WTC11 (cell line): ENCODE results near the gene RPL18. TPM values are rescaled to one million over a fixed set of nuclear protein-coding genes. Genes with fewer than 3 reads are reported as not detected.

Experiments
- ATAC-seq: fragments of 200-7000 bp; cut with Tn5 transposase; 2 replicates; pipeline ENCODE4 v1.10.0; 2021; ENCODE audit warnings: mild to moderate bottlenecking, moderate library complexity
- CTCF ChIA-PET: fragments of 300-600 bp; sonication (Branson Sonifier 250); formaldehyde crosslinking; loops from one replicate; lab custom pipeline; 2021; ENCODE audit warnings: antibody characterized with exemption; lab: Charles Lee
- POLR2A ChIA-PET: fragments of 350-600 bp; sonication (Branson Sonifier 250); formaldehyde crosslinking; loops from one replicate; lab custom pipeline; 2021; ENCODE audit warnings: antibody characterized with exemption; lab: Charles Lee
- DNase-seq: peaks from one replicate; pipeline ENCODE4 v3.0.0; 2021; ENCODE audit warnings: low spot score
- H3K27ac Mint-ChIP-seq: 2 replicates; pipeline ENCODE4 v1.8.0; 2021; ENCODE audit warnings: mixed read lengths
- H3K27me3 Mint-ChIP-seq: 2 replicates; pipeline ENCODE4 v1.8.0; 2021; ENCODE audit warnings: low read depth, mild to moderate bottlenecking, moderate library complexity, mixed read lengths
- H3K36me3 Mint-ChIP-seq: 2 replicates; pipeline ENCODE4 v1.8.0; 2021; ENCODE audit warnings: mixed read lengths
- H3K4me1 Mint-ChIP-seq: 2 replicates; pipeline ENCODE4 v1.8.0; 2022; ENCODE audit warnings: mixed read lengths
- H3K4me3 Mint-ChIP-seq: 2 replicates; pipeline ENCODE4 v1.8.0; 2021; ENCODE audit warnings: mild to moderate bottlenecking, moderate library complexity, mixed read lengths
- H3K9me3 Mint-ChIP-seq: 2 replicates; pipeline ENCODE4 v1.8.0; 2021; ENCODE audit warnings: mixed read lengths
- AR ChIP-seq: fragments of 250-450 bp; sonication (Bioruptor Pico); IDR thresholded peaks from 2 replicates; pipeline ENCODE4 v1.9.0; 2021; ENCODE audit warnings: mild to moderate bottlenecking
- ATF1 ChIP-seq: sonication (generic); formaldehyde crosslinking; IDR thresholded peaks from 2 replicates; pipeline ENCODE4 v1.8.1; 2023; ENCODE audit warnings: mild to moderate bottlenecking, moderate library complexity, missing genetic modification reagents
- ATF2 ChIP-seq: sonication (generic); formaldehyde crosslinking; IDR thresholded peaks from 2 replicates; pipeline ENCODE4 v1.8.1; 2022; ENCODE audit warnings: low read depth, missing genetic modification reagents, borderline replicate concordance
- ATF3 ChIP-seq: sonication (generic); formaldehyde crosslinking; conservative IDR thresholded peaks from 2 replicates; pipeline ENCODE4 v1.8.1; 2022; ENCODE audit warnings: mild to moderate bottlenecking, missing genetic modification reagents
- CBFB ChIP-seq: sonication (generic); formaldehyde crosslinking; IDR thresholded peaks from 2 replicates; pipeline ENCODE4 v1.8.1; 2022; ENCODE audit warnings: mild to moderate bottlenecking, low read depth, missing genetic modification reagents
- CREM ChIP-seq: sonication (generic); formaldehyde crosslinking; IDR thresholded peaks from 2 replicates; pipeline ENCODE4 v1.8.1; 2022; ENCODE audit warnings: mild to moderate bottlenecking, missing genetic modification reagents, moderate library complexity
- FOXJ3 ChIP-seq: sonication (generic); formaldehyde crosslinking; IDR thresholded peaks from 2 replicates; pipeline ENCODE4 v1.9.0; 2021; ENCODE audit warnings: missing genetic modification reagents, mild to moderate bottlenecking, borderline replicate concordance
- FOXP4 ChIP-seq: sonication (generic); formaldehyde crosslinking; IDR thresholded peaks from 2 replicates; pipeline ENCODE4 v1.8.0; 2022; ENCODE audit warnings: mild to moderate bottlenecking, missing genetic modification reagents
- HMGA2 ChIP-seq: fragments of 250-450 bp; sonication (Bioruptor Pico); IDR thresholded peaks from 2 replicates; pipeline ENCODE4 v1.4.0; 2021; ENCODE audit warnings: mild to moderate bottlenecking, moderate library complexity
- MXD4 ChIP-seq: fragments of 250-450 bp; sonication (Bioruptor Pico); IDR thresholded peaks from 2 replicates; pipeline ENCODE4 v1.8.0; 2021; ENCODE audit warnings: mild to moderate bottlenecking, moderate library complexity, borderline replicate concordance
- NFATC4 ChIP-seq: fragments of 250-450 bp; sonication (Bioruptor Pico); IDR thresholded peaks from 2 replicates; pipeline ENCODE4 v1.9.0; 2021; ENCODE audit warnings: mild to moderate bottlenecking
- NR1H2 ChIP-seq: sonication (generic); formaldehyde crosslinking; IDR thresholded peaks from 2 replicates; pipeline ENCODE4 v1.9.0; 2021; ENCODE audit warnings: mild to moderate bottlenecking, moderate library complexity, missing genetic modification reagents
- SOX15 ChIP-seq: fragments of 250-450 bp; sonication (Bioruptor Pico); IDR thresholded peaks from 2 replicates; pipeline ENCODE4 v1.9.0; 2021; ENCODE audit warnings: mild to moderate bottlenecking
- STAT6 ChIP-seq: sonication (generic); formaldehyde crosslinking; conservative IDR thresholded peaks from 2 replicates; pipeline ENCODE4 v1.8.1; 2023; ENCODE audit warnings: mild to moderate bottlenecking, low read depth, missing genetic modification reagents, moderate library complexity
- TCF7 ChIP-seq: sonication (generic); formaldehyde crosslinking; IDR thresholded peaks from 2 replicates; pipeline ENCODE4 v1.8.0; 2022; ENCODE audit warnings: mild to moderate bottlenecking, low read depth, missing genetic modification reagents, moderate library complexity
- TEAD4 ChIP-seq: sonication (generic); formaldehyde crosslinking; IDR thresholded peaks from 2 replicates; pipeline ENCODE4 v1.8.0; 2022; ENCODE audit warnings: mild to moderate bottlenecking, missing genetic modification reagents
- TP53 ChIP-seq: sonication (generic); formaldehyde crosslinking; IDR thresholded peaks from 2 replicates; pipeline ENCODE4 v1.8.1; 2023; ENCODE audit warnings: mild to moderate bottlenecking, missing genetic modification reagents
- ZNF263 ChIP-seq: sonication (generic); formaldehyde crosslinking; IDR thresholded peaks from 2 replicates; pipeline ENCODE4 v1.8.1; 2022; ENCODE audit warnings: low read depth, mild to moderate bottlenecking, moderate library complexity, missing genetic modification reagents
- ZNF671 ChIP-seq: fragments of 250-450 bp; sonication (Bioruptor Pico); IDR thresholded peaks from 2 replicates; pipeline ENCODE4 v1.8.0; 2021; ENCODE audit warnings: mild to moderate bottlenecking
- total RNA-seq: library from RNA; stranded (reverse); gene quantifications from 3 replicates; pipeline ENCODE4 v1.2.3, GENCODE V29; 2021

Gene RPL18
- total RNA-seq, 1 experiment from 2014 or later, result 1,712 TPM

- TF ChIP-seq TEAD4, result no peak
Observed at GRCh38 chr19:48613852-48614435, 5.0 kb downstream of the RPL18 start (continued).

GRCh38 chr19:48613024-48613851, 5.7 kb downstream of the RPL18 start:
- no peaks in the 10 kb centered on the region for H3K27me3 Mint-ChIP-seq
- H3K9me3 Mint-ChIP-seq, result no peaks in the 10 kb centered on the region
- H3K4me3 Mint-ChIP-seq, result no peak overlapping the region
- DNase-seq, result no peak
- H3K36me3 Mint-ChIP-seq, result peaks cover 33% of the 10 kb centered on the region
- CTCF ChIA-PET, result interaction anchor here (1.1 to 1.7 kb wide), 2 partner anchors 17 to 123 kb away, joined by 4 read pairs; no protein-coding TSS in a partner anchor
- H3K27ac Mint-ChIP-seq, result peak overlapping the region; percentile 96
- POLR2A ChIA-PET, result interaction anchor here (1.0 to 2.5 kb wide), 3 partner anchors 11 to 17 kb away, joined by 4 to 16 read pairs (median 4); no protein-coding TSS in a partner anchor
- ATAC-seq, result no peak
- H3K4me1 Mint-ChIP-seq, result peaks cover 46% of the 10 kb centered on the region
- TF ChIP-seq AR (CRISPR knock-in tag) (no peak), CREM (CRISPR knock-in tag) (no peak), ZNF671 (CRISPR knock-in tag) (0 out of 2 replicates have a peak, but pooled peaks have one; percentile 32), FOXP4 (CRISPR knock-in tag) (no peak), NFATC4 (CRISPR knock-in tag) (0 out of 2 replicates have a peak, but pooled peaks have one; percentile 8)

GRCh38 chr19:48611872-48612271, 7.1 kb downstream of the RPL18 start:
- no peak overlapping the region for H3K27ac Mint-ChIP-seq
- TF ChIP-seq ATF3 (CRISPR knock-in tag) (no peak), TP53 (CRISPR knock-in tag) (no peak), HMGA2 (no peak), ATF2 (CRISPR knock-in tag) (no peak), MXD4 (CRISPR knock-in tag) (no peak), ZNF671 (CRISPR knock-in tag) (no peak), STAT6 (no peak), NR1H2 (no peak), CBFB (CRISPR knock-in tag) (no peak), ATF1 (CRISPR knock-in tag) (no peak), FOXJ3 (no peak), ZNF263 (CRISPR knock-in tag) (no peak), TCF7 (CRISPR knock-in tag) (no peak), SOX15 (no peak), AR (CRISPR knock-in tag) (no peak)
- ChIA-PET POLR2A (no interaction called here), CTCF (interaction anchor here (4.9 kb wide), 1 partner anchor 23 kb away, joined by 68 read pairs; no protein-coding TSS in a partner anchor)
- no peak for DNase-seq
- no peaks in the 10 kb centered on the region for H3K9me3 Mint-ChIP-seq
- no peak overlapping the region for H3K4me3 Mint-ChIP-seq
- peaks cover 32% of the 10 kb centered on the region for H3K4me1 Mint-ChIP-seq
- no peaks in the 10 kb centered on the region for H3K27me3 Mint-ChIP-seq
- H3K36me3 Mint-ChIP-seq, result peaks cover 19% of the 10 kb centered on the region
- ATAC-seq, result no peak
